K562 treated with DMSO at 1 percent for 4 hours (cell line): ENCODE results near the gene RIOK1. TPM values are rescaled to one million over a fixed set of nuclear protein-coding genes. Genes with fewer than 3 reads are reported as not detected.

ENCODE experiments used
- total RNA-seq: library from RNA; unstranded; fragments of 300-600 nt; gene quantifications from 2 replicates; pipeline ENCODE4 v1.2.3, GENCODE V29; 2022; ENCODE audit not compliant: insufficient read depth

RIOK1 gene
- 19.5 and 23.4 TPM in 2 replicates for total RNA-seq

DNA sequence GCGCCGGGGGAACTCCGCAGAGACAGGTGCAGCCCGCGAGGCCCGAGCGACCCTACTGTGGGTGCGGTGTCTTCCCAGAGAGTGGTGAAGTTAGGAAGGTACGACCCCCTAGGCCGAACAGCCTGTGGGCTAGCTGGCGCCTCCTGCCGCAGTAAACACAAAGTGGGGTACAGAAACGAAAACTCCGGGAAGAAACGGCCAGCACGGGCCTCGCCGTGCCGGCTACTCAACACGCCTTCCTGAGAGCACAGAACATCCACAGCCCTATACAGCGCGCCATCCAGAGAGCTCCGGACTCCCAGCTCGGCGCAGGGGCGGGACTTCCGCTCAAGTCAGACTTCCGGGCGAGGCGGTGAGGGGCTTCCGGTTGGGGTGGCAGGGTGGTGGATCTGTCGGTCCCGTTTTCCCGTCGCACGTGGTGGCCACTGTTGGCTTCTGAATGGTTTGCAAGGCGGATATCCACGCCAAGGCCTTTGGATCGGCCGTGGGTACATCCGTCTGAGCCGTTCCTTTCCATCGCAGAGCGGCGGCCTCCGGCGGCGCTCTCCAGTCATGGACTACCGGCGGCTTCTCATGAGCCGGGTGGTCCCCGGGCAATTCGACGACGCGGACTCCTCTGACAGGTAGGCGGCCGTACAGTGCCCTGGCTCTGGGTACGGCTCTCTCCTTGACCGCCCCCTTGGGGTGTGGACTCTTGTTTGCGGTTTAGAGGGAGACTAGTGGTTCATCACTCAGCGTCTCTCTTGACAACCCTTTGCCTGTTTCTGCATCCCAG, at the start of gene RIOK1, which contains the start of gene CAGE1:
TSS of gene RIOK1 (plus strand) at position 358 of the 775 bp plus-strand sequence. CDS start at position 553, 195 bp downstream.
TSS of gene CAGE1 (minus strand) at position 292 of the 775 bp plus-strand sequence. CDS start 2,569 bp downstream, outside the sequence.

Other genes starting within 250 kb of the RIOK1 start
- gene SSR1, start 76.6 kb upstream of the RIOK1 start, total RNA-seq: 79.4 and 84.1 TPM in 2 replicates
- not detected in 2 replicates for gene CAGE1, start 66 bp upstream of the RIOK1 start, total RNA-seq
- gene DSP, start 151.9 kb downstream of the RIOK1 start, total RNA-seq: not detected in 2 replicates
- 12.8 and 16.6 TPM in 2 replicates for gene SNRNP48, start 200.4 kb downstream of the RIOK1 start, total RNA-seq